HEK293 (cell line): ENCODE measurements around the gene UBIAD1.

Experiments used
- BCL6B ChIP-seq: fragments of 450-650 bp; formaldehyde crosslinking; IDR thresholded peaks from 2 replicates; pipeline ENCODE4 v1.5.1; 2017; ENCODE audit warnings: missing biosample characterization, missing genetic modification characterization
- CTCF ChIP-seq: fragments of 450-650 bp; formaldehyde crosslinking; IDR thresholded peaks from 2 replicates; pipeline ENCODE4 v1.5.1; 2016; ENCODE audit warnings: missing biosample characterization, missing genetic modification characterization
- IKZF3 ChIP-seq: fragments of 450-650 bp; IDR thresholded peaks from 2 replicates; pipeline ENCODE4 v1.5.0; 2018; ENCODE audit warnings: missing biosample characterization, mild to moderate bottlenecking, missing genetic modification characterization, moderate library complexity
- KLF8 ChIP-seq: fragments of 450-650 bp; formaldehyde crosslinking; IDR thresholded peaks from 2 replicates; pipeline ENCODE4 v1.5.1; 2016; ENCODE audit warnings: missing biosample characterization, missing genetic modification characterization
- MYNN ChIP-seq: fragments of 450-650 bp; formaldehyde crosslinking; IDR thresholded peaks from 2 replicates; pipeline ENCODE4 v1.5.1; 2016; ENCODE audit warnings: missing biosample characterization, missing genetic modification characterization, borderline replicate concordance
- PBX3 ChIP-seq: sonication (generic); formaldehyde crosslinking; IDR thresholded peaks from 2 replicates; pipeline ENCODE4 v1.8.1; 2022; ENCODE audit warnings: mild to moderate bottlenecking, moderate library complexity, missing genetic modification reagents
- RBAK ChIP-seq: fragments of 450-650 bp; formaldehyde crosslinking; IDR thresholded peaks from 2 replicates; pipeline ENCODE4 v1.5.1; 2016; ENCODE audit warnings: missing biosample characterization, missing genetic modification characterization
- REPIN1 ChIP-seq: fragments of 450-650 bp; formaldehyde crosslinking; IDR thresholded peaks from 2 replicates; pipeline ENCODE4 v1.5.1; 2017; ENCODE audit warnings: missing biosample characterization, missing genetic modification characterization, low read depth
- ZBTB49 ChIP-seq: fragments of 450-650 bp; formaldehyde crosslinking; IDR thresholded peaks from 2 replicates; pipeline ENCODE4 v1.5.1; 2016; ENCODE audit warnings: missing biosample characterization, missing genetic modification characterization, low read depth
- ZFP69B ChIP-seq: fragments of 450-650 bp; formaldehyde crosslinking; IDR thresholded peaks from 2 replicates; pipeline ENCODE4 v1.5.1; 2016; ENCODE audit warnings: missing biosample characterization, missing genetic modification characterization
- ZIC2 ChIP-seq: fragments of 450-650 bp; formaldehyde crosslinking; IDR thresholded peaks from 2 replicates; pipeline ENCODE4 v1.5.1; 2016; ENCODE audit warnings: missing biosample characterization, missing genetic modification characterization
- ZNF140 ChIP-seq: fragments of 450-650 bp; formaldehyde crosslinking; IDR thresholded peaks from 2 replicates; pipeline ENCODE4 v1.5.1; 2016; ENCODE audit warnings: missing biosample characterization, missing genetic modification characterization
- ZNF175 ChIP-seq: fragments of 450-650 bp; formaldehyde crosslinking; IDR thresholded peaks from 2 replicates; pipeline ENCODE4 v1.5.1; 2016; ENCODE audit warnings: missing biosample characterization, missing genetic modification characterization
- ZNF211 ChIP-seq: fragments of 450-650 bp; formaldehyde crosslinking; IDR thresholded peaks from 2 replicates; pipeline ENCODE4 v1.5.1; 2016; ENCODE audit warnings: low read depth, missing biosample characterization, missing genetic modification characterization
- ZNF223 ChIP-seq: fragments of 450-650 bp; formaldehyde crosslinking; IDR thresholded peaks from 2 replicates; pipeline ENCODE4 v1.5.1; 2016; ENCODE audit warnings: missing biosample characterization, missing genetic modification characterization
- ZNF239 ChIP-seq: fragments of 450-650 bp; formaldehyde crosslinking; IDR thresholded peaks from 2 replicates; pipeline ENCODE4 v1.5.1; 2016; ENCODE audit warnings: missing biosample characterization, missing genetic modification characterization
- ZNF248 ChIP-seq: fragments of 450-650 bp; formaldehyde crosslinking; IDR thresholded peaks from 2 replicates; pipeline ENCODE4 v1.5.1; 2017; ENCODE audit warnings: missing biosample characterization, missing genetic modification characterization
- ZNF354C ChIP-seq: fragments of 450-650 bp; formaldehyde crosslinking; IDR thresholded peaks from 2 replicates; pipeline ENCODE4 v1.5.1; 2016; ENCODE audit warnings: missing biosample characterization, missing genetic modification characterization, low read depth, borderline replicate concordance
- ZNF394 ChIP-seq: fragments of 450-650 bp; formaldehyde crosslinking; IDR thresholded peaks from 2 replicates; pipeline ENCODE4 v1.5.1; 2016; ENCODE audit warnings: missing biosample characterization, missing genetic modification characterization, mild to moderate bottlenecking, moderate library complexity, borderline replicate concordance
- ZNF398 ChIP-seq: fragments of 450-650 bp; formaldehyde crosslinking; IDR thresholded peaks from 2 replicates; pipeline ENCODE4 v1.5.1; 2017; ENCODE audit warnings: missing biosample characterization, missing genetic modification characterization
- ZNF510 ChIP-seq: fragments of 450-650 bp; formaldehyde crosslinking; IDR thresholded peaks from 2 replicates; pipeline ENCODE4 v1.5.1; 2018; ENCODE audit warnings: mild to moderate bottlenecking, missing genetic modification characterization, missing biosample characterization; ENCODE audit not compliant: insufficient replicate concordance
- ZNF514 ChIP-seq: fragments of 450-650 bp; formaldehyde crosslinking; IDR thresholded peaks from 2 replicates; pipeline ENCODE4 v1.5.1; 2016; ENCODE audit warnings: missing biosample characterization, missing genetic modification characterization
- ZNF580 ChIP-seq: fragments of 450-650 bp; formaldehyde crosslinking; IDR thresholded peaks from 2 replicates; pipeline ENCODE4 v1.5.1; 2016; ENCODE audit warnings: missing biosample characterization, missing genetic modification characterization
- ZNF596 ChIP-seq: fragments of 450-650 bp; IDR thresholded peaks from 2 replicates; pipeline ENCODE4 v1.5.0; 2018; ENCODE audit warnings: missing biosample characterization, mild to moderate bottlenecking, missing genetic modification characterization, moderate library complexity
- ZNF76 ChIP-seq: fragments of 450-650 bp; formaldehyde crosslinking; IDR thresholded peaks from 2 replicates; pipeline ENCODE4; 2016; ENCODE audit warnings: low read depth, missing biosample characterization, missing genetic modification characterization, borderline replicate concordance
- ZNF768 ChIP-seq: fragments of 450-650 bp; formaldehyde crosslinking; IDR thresholded peaks from 2 replicates; pipeline ENCODE4 v1.5.1; 2018; ENCODE audit warnings: missing biosample characterization, mild to moderate bottlenecking, missing genetic modification characterization
- ZNF776 ChIP-seq: fragments of 450-650 bp; formaldehyde crosslinking; IDR thresholded peaks from 2 replicates; pipeline ENCODE4 v1.5.0; 2017; ENCODE audit warnings: missing biosample characterization, missing genetic modification characterization, borderline replicate concordance
- ZNF785 ChIP-seq: fragments of 450-650 bp; formaldehyde crosslinking; IDR thresholded peaks from 2 replicates; pipeline ENCODE4 v1.5.1; 2016; ENCODE audit warnings: missing biosample characterization, missing genetic modification characterization
- ZNF837 ChIP-seq: fragments of 450-650 bp; formaldehyde crosslinking; IDR thresholded peaks from 2 replicates; pipeline ENCODE4 v1.5.1; 2016; ENCODE audit warnings: missing biosample characterization, missing genetic modification characterization

UBIAD1 gene

GRCh38 chr1:11262171-11263049 lies 10.6 kb upstream of the UBIAD1 start, which contains the start of gene MTOR (continued):
- TF ChIP-seq ZNF785: no peak
- no peak for TF ChIP-seq BCL6B (tag by site-specific recombination)
- peak; percentile 7; the same call in 1 of the 2 replicates for TF ChIP-seq CTCF (tag by site-specific recombination)
- no peak for TF ChIP-seq ZNF768 (tag by site-specific recombination)
- TF ChIP-seq PBX3 (CRISPR knock-in tag): peak; percentile 81
- TF ChIP-seq ZNF514 (tag by site-specific recombination): no peak
- TF ChIP-seq ZNF76 (tag by site-specific recombination): peak; percentile 85
- no peak for TF ChIP-seq ZNF140 (tag by site-specific recombination)
- TF ChIP-seq ZNF354C (tag by site-specific recombination): no peak
- no peak for TF ChIP-seq ZIC2 (tag by site-specific recombination)
- no peak for TF ChIP-seq ZNF776 (tag by site-specific recombination)
- no peak for TF ChIP-seq ZBTB49 (tag by site-specific recombination)
- TF ChIP-seq ZNF837: no peak
- peak; percentile 95 for TF ChIP-seq ZNF580
- no peak for TF ChIP-seq MYNN
- no peak for TF ChIP-seq ZNF175 (tag by site-specific recombination)
- no peak for TF ChIP-seq ZNF223 (tag by site-specific recombination)
- no peak for TF ChIP-seq ZNF248
- no peak for TF ChIP-seq ZNF596
- TF ChIP-seq ZNF398 (tag by site-specific recombination): 0 out of 2 replicates have a peak, but pooled peaks have one; percentile 16
- TF ChIP-seq REPIN1: no peak
- peak; percentile 64 for TF ChIP-seq KLF8 (tag by site-specific recombination)
- no peak for TF ChIP-seq RBAK
- no peak for TF ChIP-seq ZNF239 (tag by site-specific recombination)
- TF ChIP-seq ZNF510 (tag by site-specific recombination): no peak
- TF ChIP-seq IKZF3 (tag by site-specific recombination): no peak
- TF ChIP-seq ZFP69B (tag by site-specific recombination): no peak; the same call in 1 of the 2 replicates
- no peak for TF ChIP-seq ZNF211 (tag by site-specific recombination)
- peak; percentile 100 for TF ChIP-seq ZNF394 (tag by site-specific recombination)
